Measurements from ENCODE around the gene LAX1. TPM values are rescaled to one million over a fixed set of nuclear protein-coding genes. Genes with fewer than 3 reads are reported as not detected.
"Not testable (repeated sequence)": the region's sequence is repeated elsewhere in the genome, so short reads cannot be mapped to it uniquely, and the experiment has no call there.

LAX1 gene
- total and polyA plus RNA-seq, 7 experiments from 2014 or later = 12.9 to 38.6 (median 18.6) TPM

DNA sequence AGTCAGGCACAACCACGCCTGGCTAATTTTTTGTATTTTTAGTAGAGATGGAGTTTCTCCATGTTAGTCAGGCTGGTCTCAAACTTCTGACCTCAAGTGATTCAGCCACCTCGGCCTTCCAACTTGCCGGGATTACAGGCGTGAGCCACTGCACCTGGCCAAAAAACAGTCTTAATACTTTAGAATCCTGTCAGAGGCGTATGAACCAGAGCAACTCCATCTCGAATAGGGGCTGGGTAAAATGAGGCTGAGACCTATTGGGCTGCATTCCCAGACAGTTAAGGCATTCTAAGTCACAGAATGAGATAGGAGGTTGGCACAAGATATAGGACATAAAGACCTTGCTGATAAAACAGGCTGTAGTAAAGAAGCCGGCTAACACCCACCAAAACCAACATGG is 3.0 kb upstream of the LAX1 start:
- H3K4me3 Mint-ChIP-seq; POLR2A ChIA-PET; DNase-seq; H3K27me3 ChIP-seq (ENCODE audit: control insufficient read depth in 2 of 2, insufficient read depth in 2 of 2, low read length in 2 of 2); H3K36me3 Mint-ChIP-seq; ATAC-seq; H3K4me3 ChIP-seq (ENCODE audit: low read length); CTCF ChIA-PET; H3K36me3 ChIP-seq (ENCODE audit: control insufficient read depth in 2 of 3, insufficient read depth in 3 of 3, low read length in 3 of 3); H3K9me3 ChIP-seq (ENCODE audit: control insufficient read depth in 2 of 3, low read length in 3 of 3); H3K9me3 Mint-ChIP-seq; H3K27me3 Mint-ChIP-seq: not testable (repeated sequence)
- intact Hi-C loops (cut with micrococcal nuclease) = loop anchor here in 1 of 2 donors (10.0 kb wide), 1 partner anchor 487 kb away; no protein-coding TSS in a partner anchor
- H3K27ac ChIP-seq (ENCODE audit: low read depth, low read length) = peak overlapping the region; percentile 88
- H3K4me1 ChIP-seq (ENCODE audit: control insufficient read depth in 2 of 2, insufficient read depth in 2 of 2, low read length in 2 of 2) = peaks cover 25 to 31% of the 10 kb centered on the region in 2 donors
- peak overlapping the region in 8 of 9 donors; percentile 41 to 99 (median 98) for H3K27ac Mint-ChIP-seq
- peaks cover 19 to 60% (median 40%) of the 10 kb centered on the region in 7 donors for H3K4me1 Mint-ChIP-seq

DNA sequence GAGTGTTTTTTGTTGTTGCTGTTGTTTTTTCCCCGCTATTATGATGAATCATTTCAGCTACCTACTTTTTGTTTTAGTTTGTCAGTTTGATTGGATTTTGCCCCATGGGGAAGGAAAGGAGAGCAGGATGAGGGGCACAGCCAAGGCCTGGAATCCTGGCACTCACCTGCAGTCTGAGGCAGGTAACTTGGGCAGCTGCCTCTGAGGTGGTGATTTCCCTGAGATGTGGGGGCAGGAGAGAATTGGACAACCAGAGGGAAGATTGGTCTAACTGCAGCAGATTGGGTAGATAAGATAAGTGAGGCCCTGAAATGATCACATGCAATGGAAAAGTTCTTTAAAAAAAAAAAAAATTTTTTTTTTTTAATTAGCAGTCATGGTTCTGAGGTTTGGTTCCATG is 1.5 kb upstream of the LAX1 start:
- H3K4me1 ChIP-seq (ENCODE audit: control insufficient read depth in 2 of 2, insufficient read depth in 2 of 2, low read length in 2 of 2) = peaks cover 39 to 40% of the 10 kb centered on the region in 2 donors
- DNase-seq (no peak), ATAC-seq (no peak)
- Mint-ChIP-seq H3K9me3 (no peaks in the 10 kb centered on the region), H3K4me3 (peak overlapping the region; percentile 57 to 96 (median 74)), H3K27me3 (no peaks in the 10 kb centered on the region), H3K27ac (peak overlapping the region; percentile 96 to 99 (median 98)), H3K4me1 (peaks cover 31 to 76% (median 49%) of the 10 kb centered on the region in 7 donors), H3K36me3 (peaks cover 4 to 12% (median 5%) of the 10 kb centered on the region in 5 donors)
- CTCF ChIA-PET = no interaction called here
- H3K27ac ChIP-seq (ENCODE audit: low read depth, low read length) = peak overlapping the region; percentile 88
- intact Hi-C loops (cut with micrococcal nuclease) = loop anchor here in 1 of 2 donors (10.0 kb wide), 1 partner anchor 489 kb away; no protein-coding TSS in a partner anchor
- peaks cover 0 to 4% (median 1%) of the 10 kb centered on the region in 3 experiments for H3K36me3 ChIP-seq (ENCODE audit: control insufficient read depth in 2 of 3, insufficient read depth in 3 of 3, low read length in 3 of 3)
- POLR2A ChIA-PET = interaction anchor here (1.0 to 3.6 kb wide), 3 partner anchors 16 to 38 kb away, joined by 3 to 18 read pairs (median 16); no protein-coding TSS in a partner anchor
- H3K27me3 ChIP-seq (ENCODE audit: control insufficient read depth in 2 of 2, insufficient read depth in 2 of 2, low read length in 2 of 2) = no peaks in the 10 kb centered on the region
- H3K4me3 ChIP-seq (ENCODE audit: low read length) = no peak overlapping the region
- H3K9me3 ChIP-seq (ENCODE audit: control insufficient read depth in 2 of 3, low read length in 3 of 3) = no peaks in the 10 kb centered on the region

DNA sequence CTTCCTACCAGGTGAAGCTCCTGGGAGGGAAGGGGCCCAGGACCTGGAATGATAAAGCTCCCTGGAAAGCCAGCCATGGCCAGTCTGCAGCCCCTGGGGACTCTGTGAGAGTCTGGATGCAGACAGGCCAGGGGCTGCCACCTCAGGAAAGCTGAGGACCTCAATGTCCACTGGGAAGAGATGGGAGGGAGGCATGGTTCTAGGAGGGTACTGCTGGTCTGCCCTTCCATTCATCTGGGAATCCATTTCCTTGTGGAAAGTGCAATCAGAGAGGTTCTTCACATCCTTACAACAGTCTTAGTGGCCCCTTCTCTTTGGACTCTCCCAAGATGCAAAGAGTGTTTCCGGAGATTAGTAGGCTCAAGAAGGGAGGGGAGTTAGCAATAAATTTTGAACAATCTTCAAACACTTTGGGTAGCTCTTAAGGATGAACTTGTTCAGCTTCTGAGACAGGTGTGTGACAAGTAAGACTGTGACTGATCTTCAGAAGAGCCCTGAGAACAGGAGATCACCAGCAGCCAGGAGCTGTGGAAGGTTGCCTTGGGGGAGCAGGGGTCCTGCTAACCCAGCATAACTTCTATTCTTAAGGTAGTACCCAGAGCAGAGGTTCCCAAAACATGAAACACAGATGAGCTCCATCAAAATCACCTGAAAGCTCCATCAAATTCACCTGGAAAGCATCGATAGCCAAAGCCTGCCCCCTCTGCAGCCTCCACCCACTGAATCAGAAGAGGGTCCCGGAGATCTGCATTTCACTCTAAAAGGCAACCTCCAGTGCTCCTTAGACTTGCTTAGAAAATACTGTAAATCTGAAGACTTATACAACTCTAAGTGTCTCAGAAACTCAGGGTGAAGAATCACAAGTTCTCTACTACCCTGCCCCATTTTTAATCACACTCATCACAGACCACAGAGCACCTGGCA is 616 bp upstream of the LAX1 start:
- no peaks in the 10 kb centered on the region for H3K27me3 Mint-ChIP-seq
- no peak for ATAC-seq

DNA sequence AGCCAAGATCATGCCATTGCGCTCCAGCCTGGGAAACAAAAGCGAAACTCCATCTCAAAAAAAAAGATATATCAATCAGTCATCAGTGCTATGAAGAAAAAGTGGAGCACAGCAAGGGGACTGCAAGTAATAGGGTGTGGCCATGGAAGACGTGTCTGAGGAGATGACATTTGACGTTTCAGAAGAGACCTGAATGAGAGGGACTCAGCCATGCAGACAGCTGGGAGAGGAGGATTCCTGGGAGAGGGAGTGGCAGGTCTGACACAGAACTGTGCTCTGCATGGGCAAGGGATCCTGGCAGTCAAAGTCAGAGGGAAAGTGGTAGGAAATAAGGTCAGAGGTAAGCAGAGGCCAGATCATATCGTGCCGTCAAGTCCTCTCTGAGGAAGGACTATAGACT is 3.3 kb downstream of the LAX1 start:
- ATAC-seq = no peak
- no peak overlapping the region for H3K4me3 ChIP-seq (ENCODE audit: low read length)
- ChIA-PET CTCF (interaction anchor here (1.0 kb wide), 1 partner anchor 428 kb away, joined by 5 read pairs; no protein-coding TSS in a partner anchor), POLR2A (interaction anchor here (1.0 kb wide), 1 partner anchor 21 kb away, joined by 3 read pairs; no protein-coding TSS in a partner anchor)
- peak overlapping the region; percentile 56 for H3K27ac ChIP-seq (ENCODE audit: low read depth, low read length)
- no peak for DNase-seq
- Mint-ChIP-seq H3K4me1 (peaks cover 34 to 79% (median 47%) of the 10 kb centered on the region in 7 donors), H3K27me3 (no peaks in the 10 kb centered on the region), H3K9me3 (no peaks in the 10 kb centered on the region), H3K36me3 (peaks cover 11 to 32% (median 22%) of the 10 kb centered on the region in 5 donors), H3K27ac (peak overlapping the region; percentile 56 to 99 (median 90)), H3K4me3 (peak overlapping the region; percentile 5 to 96 (median 63))
- intact Hi-C loops (cut with micrococcal nuclease) = loop anchor here (5.0 to 10.0 kb wide), 7 partner anchors 36 to 501 kb away; no protein-coding TSS in a partner anchor
- H3K4me1 ChIP-seq (ENCODE audit: control insufficient read depth in 2 of 2, insufficient read depth in 2 of 2, low read length in 2 of 2) = peaks cover 35 to 36% of the 10 kb centered on the region in 2 donors
- peaks cover 13 to 29% (median 13%) of the 10 kb centered on the region in 3 experiments for H3K36me3 ChIP-seq (ENCODE audit: control insufficient read depth in 2 of 3, insufficient read depth in 3 of 3, low read length in 3 of 3)
- H3K9me3 ChIP-seq (ENCODE audit: control insufficient read depth in 2 of 3, low read length in 3 of 3) = no peaks in the 10 kb centered on the region
- H3K27me3 ChIP-seq (ENCODE audit: control insufficient read depth in 2 of 2, insufficient read depth in 2 of 2, low read length in 2 of 2) = no peaks in the 10 kb centered on the region

More for the DNA sequence above, 616 bp upstream of the LAX1 start:
- Histone ChIP-seq H3K27ac (ENCODE audit: low read depth, low read length) (peak overlapping the region; percentile 88), H3K36me3 (ENCODE audit: control insufficient read depth in 2 of 3, insufficient read depth in 3 of 3, low read length in 3 of 3) (peaks cover 0 to 5% (median 4%) of the 10 kb centered on the region in 3 experiments), H3K9me3 (ENCODE audit: control insufficient read depth in 2 of 3, low read length in 3 of 3) (no peaks in the 10 kb centered on the region), H3K4me3 (ENCODE audit: low read length) (peak overlapping the region; percentile 72), H3K4me1 (ENCODE audit: control insufficient read depth in 2 of 2, insufficient read depth in 2 of 2, low read length in 2 of 2) (peaks cover 44 to 45% of the 10 kb centered on the region in 2 donors), H3K27me3 (ENCODE audit: control insufficient read depth in 2 of 2, insufficient read depth in 2 of 2, low read length in 2 of 2) (no peaks in the 10 kb centered on the region)
- peaks cover 38 to 80% (median 52%) of the 10 kb centered on the region in 7 donors for H3K4me1 Mint-ChIP-seq
- peak in 1 of 9 donors; percentile 11 for DNase-seq
- H3K36me3 Mint-ChIP-seq = peaks cover 4 to 15% (median 8%) of the 10 kb centered on the region in 5 donors
- intact Hi-C loops (cut with micrococcal nuclease) = loop anchor here (1.0 to 10.0 kb wide), 17 partner anchors 10 to 647 kb away; partner anchors contain the start of genes ATP2B4 (in 2 of the 2), PPP1R15B (in 1 of the 2), ZBED6 (in 1 of the 2) and ZC3H11A (in 1 of the 2)
- peak overlapping the region; percentile 97 to 99 (median 98) for H3K27ac Mint-ChIP-seq
- ChIA-PET CTCF (interaction anchor here (0.6 to 2.2 kb wide), 8 partner anchors 9 to 276 kb away, joined by 3 to 13 read pairs (median 4); partner anchors contain the start of gene ATP2B4), POLR2A (interaction anchor here (0.6 to 3.6 kb wide), 26 partner anchors 9 to 497 kb away, joined by 3 to 18 read pairs (median 5); partner anchors contain the start of gene ATP2B4)
- no peaks in the 10 kb centered on the region for H3K9me3 Mint-ChIP-seq
- peak overlapping the region; percentile 90 to 99 (median 97) for H3K4me3 Mint-ChIP-seq

DNA sequence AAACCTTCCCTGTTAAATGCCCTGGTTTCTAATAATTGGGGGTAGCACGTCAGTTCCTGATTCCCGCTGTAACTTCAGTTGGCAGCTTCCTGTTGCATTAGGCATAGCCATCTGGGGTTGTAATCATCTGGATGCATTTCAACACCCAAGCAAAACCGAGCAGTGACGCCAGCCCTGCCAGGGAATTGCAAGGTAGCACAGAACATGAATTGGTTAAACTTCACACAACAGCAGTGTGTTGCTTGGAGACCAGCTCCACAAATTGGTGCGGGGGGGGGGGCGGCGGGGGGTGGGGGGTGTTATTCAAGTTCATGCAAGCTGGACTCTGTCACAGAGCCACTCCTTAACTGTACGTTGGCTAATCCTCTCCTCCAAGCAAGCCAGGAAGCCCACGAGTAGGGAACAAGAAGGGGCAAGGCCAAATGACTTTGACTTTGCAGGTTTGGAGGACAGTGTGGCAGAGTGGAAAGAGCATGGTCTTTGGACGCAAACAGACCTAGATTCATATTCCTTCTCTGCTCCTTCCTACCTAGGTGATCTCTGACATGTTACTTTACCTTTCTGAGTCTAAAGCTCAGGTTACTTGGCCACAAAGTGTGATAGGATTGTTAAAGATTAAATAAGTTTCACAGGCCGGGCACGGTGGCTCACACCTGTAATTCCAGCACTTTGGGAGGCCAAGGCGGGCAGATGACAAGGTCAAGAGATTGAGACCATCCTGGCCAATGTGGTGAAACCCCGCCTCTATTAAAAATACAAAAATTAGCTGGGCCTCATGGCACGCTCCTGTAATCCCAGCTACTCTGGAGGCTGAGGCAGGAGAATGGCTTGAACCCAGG is 4.7 kb downstream of the LAX1 start:
- H3K4me3 ChIP-seq (ENCODE audit: low read length) = no peak overlapping the region
- H3K9me3 ChIP-seq (ENCODE audit: control insufficient read depth in 2 of 3, low read length in 3 of 3) = no peaks in the 10 kb centered on the region
- Mint-ChIP-seq H3K4me1 (peaks cover 25 to 64% (median 35%) of the 10 kb centered on the region in 7 donors), H3K27ac (peak overlapping the region; percentile 68 to 99 (median 90)), H3K9me3 (no peaks in the 10 kb centered on the region), H3K27me3 (no peaks in the 10 kb centered on the region), H3K4me3 (peak overlapping the region in 7 of 10 donors; percentile 13 to 96 (median 52)), H3K36me3 (peaks cover 18 to 44% (median 29%) of the 10 kb centered on the region in 5 donors)
- peak; percentile 52 for ATAC-seq
- DNase-seq = no peak
- peaks cover 17 to 43% (median 23%) of the 10 kb centered on the region in 3 experiments for H3K36me3 ChIP-seq (ENCODE audit: control insufficient read depth in 2 of 3, insufficient read depth in 3 of 3, low read length in 3 of 3)
- CTCF ChIA-PET = interaction anchor here (1.0 kb wide), 1 partner anchor 429 kb away, joined by 5 read pairs; no protein-coding TSS in a partner anchor
- peaks cover 21% of the 10 kb centered on the region in 2 donors for H3K4me1 ChIP-seq (ENCODE audit: control insufficient read depth in 2 of 2, insufficient read depth in 2 of 2, low read length in 2 of 2)
- intact Hi-C loops (cut with micrococcal nuclease) = loop anchor here (5.0 to 10.0 kb wide), 7 partner anchors 37 to 502 kb away; no protein-coding TSS in a partner anchor
- POLR2A ChIA-PET = interaction anchor here (0.6 kb wide), 1 partner anchor 58 kb away, joined by 3 read pairs; no protein-coding TSS in a partner anchor
- no peaks in the 10 kb centered on the region for H3K27me3 ChIP-seq (ENCODE audit: control insufficient read depth in 2 of 2, insufficient read depth in 2 of 2, low read length in 2 of 2)
- no peak overlapping the region for H3K27ac ChIP-seq (ENCODE audit: low read depth, low read length)

Data from naive thymus-derived CD4-positive, alpha-beta T cell (primary cell).